ENCODE results near the gene CST8.

The CST8 gene

GRCh38 chr20:23476015-23476754 lies 14.7 kb upstream of the CST8 start:
- Histone ChIP-seq H3K4me1 (ENCODE audit: control insufficient read depth, low read depth, low read length) (peaks cover 20% of the 10 kb centered on the region), H3K36me3 (ENCODE audit: control insufficient read depth, low read depth, low read length) (no peaks in the 10 kb centered on the region), H3K9ac (ENCODE audit: low read length) (no peak overlapping the region), H3K27me3 (ENCODE audit: control insufficient read depth, insufficient read depth, low read length) (no peaks in the 10 kb centered on the region), H3K9me3 (ENCODE audit: control insufficient read depth, low read depth, low read length) (no peaks in the 10 kb centered on the region), H3K4me3 (ENCODE audit: low read length) (no peak overlapping the region), H3K27ac (ENCODE audit: low read length) (no peak overlapping the region)

GRCh38 chr20:23477223-23477622 lies 13.7 kb upstream of the CST8 start:
- Histone ChIP-seq H3K4me1 (ENCODE audit: control insufficient read depth, low read depth, low read length) (peaks cover 21% of the 10 kb centered on the region), H3K9me3 (ENCODE audit: control insufficient read depth, low read depth, low read length) (no peaks in the 10 kb centered on the region), H3K36me3 (ENCODE audit: control insufficient read depth, low read depth, low read length) (no peaks in the 10 kb centered on the region), H3K27ac (ENCODE audit: low read length) (no peak overlapping the region), H3K9ac (ENCODE audit: low read length) (no peak overlapping the region), H3K4me3 (ENCODE audit: low read length) (no peak overlapping the region), H3K27me3 (ENCODE audit: control insufficient read depth, insufficient read depth, low read length) (no peaks in the 10 kb centered on the region)

DNA sequence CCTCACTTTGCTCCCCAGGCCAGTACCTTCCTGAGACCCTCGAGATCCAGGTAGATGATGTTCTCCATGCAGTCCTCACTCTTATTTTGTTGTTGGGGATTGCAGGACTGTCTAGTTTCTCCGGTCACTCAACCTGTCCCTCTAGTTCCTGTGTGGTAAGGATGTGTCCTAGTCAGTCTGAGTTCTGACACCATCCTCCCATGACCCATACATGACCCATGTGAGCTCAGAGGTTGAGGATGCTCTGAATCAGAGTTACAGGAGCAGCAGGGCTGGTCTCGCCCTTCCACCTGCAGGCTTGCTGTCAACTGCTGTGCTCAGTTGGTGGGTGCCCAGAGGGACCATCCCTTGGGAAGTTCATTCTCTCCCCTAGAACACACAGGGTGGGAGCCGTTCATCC lies 11.9 kb upstream of the CST8 start:
- Histone ChIP-seq H3K4me3 (ENCODE audit: low read length) (no peak overlapping the region), H3K4me1 (ENCODE audit: control insufficient read depth, low read depth, low read length) (peaks cover 10% of the 10 kb centered on the region), H3K27ac (ENCODE audit: low read length) (no peak overlapping the region), H3K36me3 (ENCODE audit: control insufficient read depth, low read depth, low read length) (no peaks in the 10 kb centered on the region), H3K9me3 (ENCODE audit: control insufficient read depth, low read depth, low read length) (no peaks in the 10 kb centered on the region), H3K9ac (ENCODE audit: low read length) (no peak overlapping the region), H3K27me3 (ENCODE audit: control insufficient read depth, insufficient read depth, low read length) (no peaks in the 10 kb centered on the region)

DNA sequence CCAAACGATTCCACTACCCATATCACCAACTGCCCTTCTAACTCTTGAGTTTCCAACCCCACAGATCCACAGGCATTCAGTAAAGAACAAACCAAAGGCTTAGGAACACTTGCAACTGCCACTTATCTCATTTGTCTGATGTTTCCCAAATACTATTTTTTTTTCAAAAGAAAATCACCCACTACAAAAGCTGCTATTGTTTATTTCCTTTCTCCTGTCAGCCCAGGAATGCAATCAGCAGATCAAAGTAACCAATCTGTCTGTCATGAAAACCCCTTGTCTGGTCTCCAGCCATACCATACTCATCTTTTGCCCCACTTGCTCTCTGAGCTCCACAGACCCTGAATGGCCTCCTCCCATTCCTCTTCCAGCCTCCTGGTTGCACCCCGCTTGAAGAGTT lies 8.8 kb upstream of the CST8 start:
- H3K4me3 ChIP-seq (ENCODE audit: low read length): no peak overlapping the region
- no peak overlapping the region for H3K27ac ChIP-seq (ENCODE audit: low read length)
- H3K9me3 ChIP-seq (ENCODE audit: control insufficient read depth, low read depth, low read length): no peaks in the 10 kb centered on the region
- no peaks in the 10 kb centered on the region for H3K27me3 ChIP-seq (ENCODE audit: control insufficient read depth, insufficient read depth, low read length)
- H3K36me3 ChIP-seq (ENCODE audit: control insufficient read depth, low read depth, low read length): no peaks in the 10 kb centered on the region
- peaks cover 11% of the 10 kb centered on the region for H3K4me1 ChIP-seq (ENCODE audit: control insufficient read depth, low read depth, low read length)
- no peak overlapping the region for H3K9ac ChIP-seq (ENCODE audit: low read length)

DNA sequence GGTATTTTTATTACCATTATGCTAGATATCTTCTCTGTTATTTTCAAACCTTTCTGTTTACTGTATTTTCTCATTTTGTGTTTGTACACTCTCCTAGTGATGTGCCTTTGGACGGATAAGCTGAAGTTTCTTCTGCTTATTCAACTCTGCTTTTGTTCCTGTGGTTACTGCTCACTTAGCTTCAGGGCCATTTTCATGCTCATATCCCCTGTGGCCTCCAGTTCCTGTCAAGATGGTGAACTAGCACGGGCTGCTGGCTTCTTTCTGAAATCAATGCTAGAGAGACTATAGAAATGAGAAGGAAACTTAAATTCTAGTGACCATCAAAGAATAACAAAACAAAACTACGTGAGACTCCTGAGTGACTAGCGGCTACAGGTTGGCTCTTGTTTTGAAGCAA lies 6.8 kb upstream of the CST8 start:
- peaks cover 11% of the 10 kb centered on the region for H3K4me1 ChIP-seq (ENCODE audit: control insufficient read depth, low read depth, low read length)
- H3K27ac ChIP-seq (ENCODE audit: low read length): no peak overlapping the region
- no peak overlapping the region for H3K9ac ChIP-seq (ENCODE audit: low read length)
- no peaks in the 10 kb centered on the region for H3K9me3 ChIP-seq (ENCODE audit: control insufficient read depth, low read depth, low read length)
- H3K36me3 ChIP-seq (ENCODE audit: control insufficient read depth, low read depth, low read length): no peaks in the 10 kb centered on the region
- no peaks in the 10 kb centered on the region for H3K27me3 ChIP-seq (ENCODE audit: control insufficient read depth, insufficient read depth, low read length)
- no peak overlapping the region for H3K4me3 ChIP-seq (ENCODE audit: low read length)

DNA sequence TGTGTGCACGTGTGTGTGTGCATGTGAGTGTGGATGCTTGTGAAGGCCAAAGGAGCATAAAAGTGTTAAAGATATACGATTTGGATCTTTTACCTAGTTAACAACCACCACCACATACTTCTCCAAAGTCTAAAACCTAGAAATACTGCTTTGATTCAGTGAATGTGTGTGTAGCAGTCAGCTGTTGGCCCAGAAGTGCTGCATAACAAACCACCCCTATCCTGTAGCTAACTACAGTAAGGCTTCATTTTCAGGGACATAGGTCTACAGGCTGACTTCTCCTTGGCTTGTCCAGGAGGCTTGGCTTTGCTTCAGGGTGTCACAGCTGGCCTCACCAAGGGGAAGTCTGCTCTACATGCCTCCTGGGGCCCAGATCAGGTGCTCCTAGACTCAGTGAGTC lies 2.4 kb upstream of the CST8 start:
- H3K4me3 ChIP-seq (ENCODE audit: low read length): no peak overlapping the region
- H3K9me3 ChIP-seq (ENCODE audit: control insufficient read depth, low read depth, low read length): no peaks in the 10 kb centered on the region
- no peak overlapping the region for H3K27ac ChIP-seq (ENCODE audit: low read length)
- peaks cover 7% of the 10 kb centered on the region for H3K4me1 ChIP-seq (ENCODE audit: control insufficient read depth, low read depth, low read length)
- H3K27me3 ChIP-seq (ENCODE audit: control insufficient read depth, insufficient read depth, low read length): no peaks in the 10 kb centered on the region
- H3K36me3 ChIP-seq (ENCODE audit: control insufficient read depth, low read depth, low read length): no peaks in the 10 kb centered on the region
- no peak overlapping the region for H3K9ac ChIP-seq (ENCODE audit: low read length)

- peaks cover 5% of the 10 kb centered on the region for H3K4me1 ChIP-seq (ENCODE audit: control insufficient read depth, low read depth, low read length)
- no peaks in the 10 kb centered on the region for H3K36me3 ChIP-seq (ENCODE audit: control insufficient read depth, low read depth, low read length)
- H3K27me3 ChIP-seq (ENCODE audit: control insufficient read depth, insufficient read depth, low read length): no peaks in the 10 kb centered on the region
- H3K27ac ChIP-seq (ENCODE audit: low read length): no peak overlapping the region
- no peak overlapping the region for H3K9ac ChIP-seq (ENCODE audit: low read length)
- no peak overlapping the region for H3K4me3 ChIP-seq (ENCODE audit: low read length)
- H3K9me3 ChIP-seq (ENCODE audit: control insufficient read depth, low read depth, low read length): no peaks in the 10 kb centered on the region
Observed at GRCh38 chr20:23488996-23489395, 1.9 kb upstream of the CST8 start.

DNA sequence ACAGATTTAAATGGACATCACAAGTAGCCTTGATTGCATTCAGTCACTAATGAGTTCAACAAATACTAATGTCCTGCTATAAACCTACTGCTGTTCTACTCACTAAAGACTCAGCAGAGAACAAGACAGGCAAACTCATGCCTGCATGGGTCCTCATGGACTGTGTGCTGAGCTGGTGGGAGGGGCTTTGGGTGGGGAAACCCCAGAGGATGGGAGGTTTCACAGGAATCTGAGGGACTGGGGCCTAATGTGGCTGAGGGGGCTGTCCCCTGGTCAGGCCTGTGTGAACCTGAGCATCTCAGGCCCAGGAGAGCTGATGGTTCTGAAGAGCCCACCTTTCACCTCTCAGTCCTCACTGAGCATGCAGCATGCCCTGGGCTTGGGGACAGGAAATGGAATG lies 1.4 kb downstream of the CST8 start:
- Histone ChIP-seq H3K4me3 (ENCODE audit: low read length) (no peak overlapping the region), H3K36me3 (ENCODE audit: control insufficient read depth, low read depth, low read length) (no peaks in the 10 kb centered on the region), H3K27me3 (ENCODE audit: control insufficient read depth, insufficient read depth, low read length) (no peaks in the 10 kb centered on the region), H3K27ac (ENCODE audit: low read length) (no peak overlapping the region), H3K4me1 (ENCODE audit: control insufficient read depth, low read depth, low read length) (no peaks in the 10 kb centered on the region), H3K9me3 (ENCODE audit: control insufficient read depth, low read depth, low read length) (no peaks in the 10 kb centered on the region), H3K9ac (ENCODE audit: low read length) (no peak overlapping the region)

DNA sequence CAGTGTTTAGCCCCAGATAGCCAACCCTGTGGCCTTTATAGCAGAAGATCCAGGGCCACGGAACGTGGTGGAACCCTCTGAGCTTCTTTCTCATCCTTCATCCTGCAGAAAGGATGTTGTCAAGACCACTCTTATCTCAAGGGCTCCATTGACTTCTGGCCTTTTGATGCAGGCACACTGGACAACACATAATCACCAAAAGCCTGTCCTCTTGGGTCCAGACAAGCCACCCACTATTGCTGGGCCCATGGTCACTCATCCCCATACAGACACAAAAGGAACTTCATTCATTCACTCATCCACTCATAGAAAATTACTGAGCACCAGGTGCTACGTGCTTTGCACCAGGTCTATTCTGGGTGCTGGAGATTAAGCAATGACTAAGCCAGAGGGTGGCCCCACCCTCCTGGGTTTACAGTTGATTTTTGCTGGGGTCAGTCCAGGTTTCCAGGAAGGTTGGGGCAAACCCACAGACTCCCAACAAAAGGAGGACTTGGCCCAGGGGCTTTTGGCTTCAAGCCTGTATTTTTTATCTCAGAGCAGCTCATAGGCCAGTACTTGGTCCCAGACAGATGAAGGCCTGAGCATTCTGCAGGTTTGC lies 2.4 kb downstream of the CST8 start:
- Histone ChIP-seq H3K9ac (ENCODE audit: low read length) (no peak overlapping the region), H3K36me3 (ENCODE audit: control insufficient read depth, low read depth, low read length) (no peaks in the 10 kb centered on the region), H3K4me3 (ENCODE audit: low read length) (no peak overlapping the region), H3K9me3 (ENCODE audit: control insufficient read depth, low read depth, low read length) (no peaks in the 10 kb centered on the region), H3K27ac (ENCODE audit: low read length) (no peak overlapping the region), H3K4me1 (ENCODE audit: control insufficient read depth, low read depth, low read length) (no peaks in the 10 kb centered on the region), H3K27me3 (ENCODE audit: control insufficient read depth, insufficient read depth, low read length) (no peaks in the 10 kb centered on the region)

DNA sequence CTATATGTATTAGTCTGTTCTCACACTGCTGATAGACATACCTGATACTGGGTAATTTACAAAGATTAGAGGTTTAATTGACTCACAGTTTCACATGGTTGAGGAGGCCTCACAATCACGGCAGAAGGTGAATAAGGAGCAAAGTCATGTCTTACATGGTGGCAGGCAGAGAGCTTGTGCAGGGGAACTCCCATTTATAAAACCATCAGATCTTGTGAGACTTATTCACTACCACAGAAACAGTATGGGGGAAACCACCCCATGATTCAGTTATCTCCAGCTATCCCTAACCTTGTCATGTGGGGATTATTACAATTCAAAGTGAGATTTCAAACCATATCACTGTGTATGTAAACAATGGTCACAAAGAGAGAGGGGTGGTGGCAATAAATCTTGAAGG lies 6.6 kb downstream of the CST8 start:
- Histone ChIP-seq H3K9me3 (ENCODE audit: control insufficient read depth, low read depth, low read length) (no peaks in the 10 kb centered on the region), H3K4me1 (ENCODE audit: control insufficient read depth, low read depth, low read length) (no peaks in the 10 kb centered on the region), H3K9ac (ENCODE audit: low read length) (no peak overlapping the region), H3K36me3 (ENCODE audit: control insufficient read depth, low read depth, low read length) (no peaks in the 10 kb centered on the region), H3K4me3 (ENCODE audit: low read length) (no peak overlapping the region), H3K27ac (ENCODE audit: low read length) (no peak overlapping the region), H3K27me3 (ENCODE audit: control insufficient read depth, insufficient read depth, low read length) (no peaks in the 10 kb centered on the region)

DNA sequence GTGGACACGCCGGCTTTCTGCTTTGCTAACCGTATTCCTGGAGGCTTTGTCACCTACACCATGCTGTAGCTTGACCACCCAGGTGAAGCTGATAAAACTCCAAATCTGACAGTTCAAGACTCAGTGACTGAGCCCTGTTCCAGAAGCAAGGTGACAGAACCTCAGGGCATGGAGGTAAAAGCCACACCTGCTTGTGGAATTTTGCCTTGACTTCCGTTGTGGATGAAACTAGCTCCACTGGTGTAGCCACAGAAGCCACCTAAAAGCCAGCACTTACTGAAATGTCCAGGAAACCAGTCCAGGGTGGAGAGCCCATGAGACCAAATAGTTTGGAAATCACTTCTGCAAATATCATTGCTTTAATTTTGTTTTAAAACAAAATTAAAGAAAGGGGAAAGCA lies 11.0 kb downstream of the CST8 start:
- Histone ChIP-seq H3K9me3 (ENCODE audit: control insufficient read depth, low read depth, low read length) (no peaks in the 10 kb centered on the region), H3K36me3 (ENCODE audit: control insufficient read depth, low read depth, low read length) (no peaks in the 10 kb centered on the region), H3K9ac (ENCODE audit: low read length) (no peak overlapping the region), H3K27ac (ENCODE audit: low read length) (no peak overlapping the region), H3K4me1 (ENCODE audit: control insufficient read depth, low read depth, low read length) (peaks cover 5% of the 10 kb centered on the region), H3K27me3 (ENCODE audit: control insufficient read depth, insufficient read depth, low read length) (no peaks in the 10 kb centered on the region), H3K4me3 (ENCODE audit: low read length) (no peak overlapping the region)

DNA sequence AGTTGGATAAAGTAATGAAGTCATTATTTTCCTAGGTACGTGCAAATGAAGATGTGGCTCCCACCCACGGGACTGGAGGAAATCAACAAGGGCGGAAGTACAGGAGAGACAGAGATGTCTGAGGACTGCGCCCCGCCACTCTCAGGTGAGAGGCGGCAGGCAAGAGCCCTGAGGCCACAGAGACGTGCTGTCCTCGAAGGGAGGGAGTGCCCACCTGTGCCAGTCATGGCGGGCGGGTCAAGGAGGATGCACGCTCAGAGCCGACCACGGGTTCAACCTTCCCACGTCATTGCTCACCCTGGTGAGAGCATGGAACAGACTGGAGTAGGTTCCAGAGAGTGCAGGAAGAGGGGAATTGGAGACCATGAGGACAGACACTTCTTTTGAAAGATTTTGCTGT lies 12.7 kb downstream of the CST8 start:
- peaks cover 17% of the 10 kb centered on the region for H3K4me1 ChIP-seq (ENCODE audit: control insufficient read depth, low read depth, low read length)
- H3K27me3 ChIP-seq (ENCODE audit: control insufficient read depth, insufficient read depth, low read length): no peaks in the 10 kb centered on the region
- H3K9me3 ChIP-seq (ENCODE audit: control insufficient read depth, low read depth, low read length): no peaks in the 10 kb centered on the region
- H3K36me3 ChIP-seq (ENCODE audit: control insufficient read depth, low read depth, low read length): no peaks in the 10 kb centered on the region
- H3K27ac ChIP-seq (ENCODE audit: low read length): no peak overlapping the region
- no peak overlapping the region for H3K4me3 ChIP-seq (ENCODE audit: low read length)
- no peak overlapping the region for H3K9ac ChIP-seq (ENCODE audit: low read length)
